ENCODE results near the gene CSNK1A1.
A peak's percentile ranks its signal among the peaks of the same experiment; 100 is the strongest.

Gene CSNK1A1

GRCh38 chr5:149588936-149589335 lies 37.7 kb upstream of the CSNK1A1 start:
- no peaks in the 10 kb centered on the region for H3K27me3 ChIP-seq (ENCODE audit: control insufficient read depth, insufficient read depth, low read length)
- no peaks in the 10 kb centered on the region for H3K4me1 ChIP-seq (ENCODE audit: control insufficient read depth, insufficient read depth, low read length)
- no peaks in the 10 kb centered on the region for H3K9me3 ChIP-seq (ENCODE audit: control insufficient read depth, insufficient read depth, low read length)
- no peaks in the 10 kb centered on the region for H3K36me3 ChIP-seq (ENCODE audit: control insufficient read depth, insufficient read depth, low read length)
- H3K27ac ChIP-seq (ENCODE audit: low read length) = no peak overlapping the region
- WGBS (ENCODE audit: insufficient coverage, insufficient read length) = no CpG with 5 or more reads among the region's 1 CpG
- H3K4me3 ChIP-seq (ENCODE audit: low read length) = no peak overlapping the region
- no peak for DNase-seq (ENCODE audit: low read depth, low spot score)

DNA sequence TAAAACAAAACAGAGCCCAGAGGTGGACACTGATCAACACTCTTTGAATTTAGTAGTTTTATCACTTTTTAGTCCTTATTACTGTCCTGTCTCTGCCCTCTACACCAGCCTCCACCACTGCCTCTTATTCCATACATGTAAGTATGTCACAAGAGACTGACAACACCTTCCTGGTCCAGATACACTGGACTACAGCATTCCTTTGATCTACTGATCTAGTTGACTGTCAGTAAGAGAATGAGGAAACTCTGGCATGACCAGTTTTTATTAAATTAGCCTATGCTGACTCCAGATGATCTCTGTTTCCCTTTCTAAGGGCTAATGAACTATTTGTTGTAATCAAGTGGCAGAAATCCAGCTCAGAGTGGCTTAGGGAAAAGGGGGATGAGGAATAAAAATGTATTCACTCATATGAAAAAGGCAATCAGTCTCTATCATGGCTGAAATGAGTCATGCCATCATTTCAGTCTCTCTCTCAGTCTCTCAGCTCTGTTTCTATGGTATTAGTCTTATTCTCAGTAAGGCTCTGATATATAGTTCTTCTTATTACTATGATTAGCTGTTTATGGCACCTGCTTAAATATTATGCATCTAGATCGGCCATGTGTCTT lies 35.6 kb upstream of the CSNK1A1 start:
- no peak for DNase-seq (ENCODE audit: low read depth, low spot score)
- Histone ChIP-seq H3K9me3 (ENCODE audit: control insufficient read depth, insufficient read depth, low read length) (no peaks in the 10 kb centered on the region), H3K27ac (ENCODE audit: low read length) (no peak overlapping the region)

DNA sequence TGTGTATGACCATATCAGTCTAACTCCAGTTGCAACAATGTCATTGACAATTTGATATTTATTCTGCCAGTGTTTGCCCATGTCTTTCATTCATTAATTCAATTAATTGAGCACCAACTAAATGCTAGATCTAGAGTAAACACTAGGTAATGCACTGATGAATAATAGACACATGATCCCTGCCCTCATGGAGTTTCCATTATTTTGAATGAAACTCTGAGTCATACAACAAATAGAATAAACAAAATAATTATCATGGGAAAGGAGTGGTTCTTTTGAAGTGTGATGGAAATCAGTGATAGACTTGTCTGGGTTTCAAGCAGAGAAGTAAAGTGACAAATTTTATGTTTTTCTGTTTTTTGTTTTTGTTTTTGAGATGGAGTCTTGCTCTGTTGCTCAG lies 34.7 kb upstream of the CSNK1A1 start:
- H3K4me3 ChIP-seq (ENCODE audit: low read length) = no peak overlapping the region
- H3K36me3 ChIP-seq (ENCODE audit: control insufficient read depth, insufficient read depth, low read length) = no peaks in the 10 kb centered on the region
- no peak for DNase-seq (ENCODE audit: low read depth, low spot score)
- no peaks in the 10 kb centered on the region for H3K9me3 ChIP-seq (ENCODE audit: control insufficient read depth, insufficient read depth, low read length)
- no peak overlapping the region for H3K27ac ChIP-seq (ENCODE audit: low read length)
- H3K27me3 ChIP-seq (ENCODE audit: control insufficient read depth, insufficient read depth, low read length) = no peaks in the 10 kb centered on the region
- no peaks in the 10 kb centered on the region for H3K4me1 ChIP-seq (ENCODE audit: control insufficient read depth, insufficient read depth, low read length)

More for the DNA sequence above, 35.6 kb upstream of the CSNK1A1 start:
- H3K27me3 ChIP-seq (ENCODE audit: control insufficient read depth, insufficient read depth, low read length) = no peaks in the 10 kb centered on the region
- no peaks in the 10 kb centered on the region for H3K36me3 ChIP-seq (ENCODE audit: control insufficient read depth, insufficient read depth, low read length)
- WGBS (ENCODE audit: insufficient coverage, insufficient read length) = no CpG with 5 or more reads among the region's 1 CpG
- H3K4me3 ChIP-seq (ENCODE audit: low read length) = no peak overlapping the region
- H3K4me1 ChIP-seq (ENCODE audit: control insufficient read depth, insufficient read depth, low read length) = no peaks in the 10 kb centered on the region

DNA sequence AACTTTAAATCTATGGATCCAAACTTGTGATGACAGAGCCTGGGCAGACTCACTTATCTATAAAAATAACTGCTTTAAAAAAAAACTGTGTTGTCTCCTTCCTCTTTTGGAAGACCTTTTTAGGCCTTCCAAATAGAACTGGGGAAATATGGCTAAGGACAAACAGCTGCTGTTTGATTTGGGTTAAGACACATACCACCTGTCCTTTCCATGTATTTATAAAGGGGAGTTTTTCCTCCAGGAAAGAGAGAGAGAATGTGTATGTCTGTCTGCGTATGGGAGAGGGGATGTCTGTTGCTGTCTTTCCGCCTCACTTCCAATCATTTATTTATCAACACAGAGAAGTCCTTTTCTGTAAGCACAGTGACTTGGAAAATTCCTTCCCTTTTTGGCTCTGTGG lies 32.9 kb upstream of the CSNK1A1 start:
- Histone ChIP-seq H3K4me3 (ENCODE audit: low read length) (no peak overlapping the region), H3K9me3 (ENCODE audit: control insufficient read depth, insufficient read depth, low read length) (no peaks in the 10 kb centered on the region), H3K36me3 (ENCODE audit: control insufficient read depth, insufficient read depth, low read length) (no peaks in the 10 kb centered on the region), H3K27ac (ENCODE audit: low read length) (no peak overlapping the region), H3K4me1 (ENCODE audit: control insufficient read depth, insufficient read depth, low read length) (no peaks in the 10 kb centered on the region; the same call in 1 of the 2 replicates), H3K27me3 (ENCODE audit: control insufficient read depth, insufficient read depth, low read length) (peaks cover 4% of the 10 kb centered on the region; the same call in 1 of the 2 replicates)
- DNase-seq (ENCODE audit: low read depth, low spot score) = no peak
- no CpG with 5 or more reads among the region's 2 CpGs for WGBS (ENCODE audit: insufficient coverage, insufficient read length)

GRCh38 chr5:149583394-149583793 lies 32.2 kb upstream of the CSNK1A1 start:
- WGBS (ENCODE audit: insufficient coverage, insufficient read length) = no CpG with 5 or more reads among the region's 1 CpG
- Histone ChIP-seq H3K9me3 (ENCODE audit: control insufficient read depth, insufficient read depth, low read length) (no peaks in the 10 kb centered on the region), H3K4me3 (ENCODE audit: low read length) (no peak overlapping the region), H3K27ac (ENCODE audit: low read length) (no peak overlapping the region), H3K4me1 (ENCODE audit: control insufficient read depth, insufficient read depth, low read length) (no peaks in the 10 kb centered on the region; the same call in 1 of the 2 replicates), H3K36me3 (ENCODE audit: control insufficient read depth, insufficient read depth, low read length) (no peaks in the 10 kb centered on the region), H3K27me3 (ENCODE audit: control insufficient read depth, insufficient read depth, low read length) (peaks cover 4% of the 10 kb centered on the region; the same call in 1 of the 2 replicates)
- no peak for DNase-seq (ENCODE audit: low read depth, low spot score)

- Histone ChIP-seq H3K4me3 (ENCODE audit: low read length) (no peak overlapping the region; the same call in 1 of the 2 replicates), H3K9me3 (ENCODE audit: control insufficient read depth, insufficient read depth, low read length) (no peaks in the 10 kb centered on the region), H3K36me3 (ENCODE audit: control insufficient read depth, insufficient read depth, low read length) (no peaks in the 10 kb centered on the region), H3K27me3 (ENCODE audit: control insufficient read depth, insufficient read depth, low read length) (peaks cover 4% of the 10 kb centered on the region; the same call in 1 of the 2 replicates), H3K27ac (ENCODE audit: low read length) (no peak overlapping the region), H3K4me1 (ENCODE audit: control insufficient read depth, insufficient read depth, low read length) (no peaks in the 10 kb centered on the region; the same call in 1 of the 2 replicates)
- no peak for DNase-seq (ENCODE audit: low read depth, low spot score)
- no CpG with 5 or more reads among the region's 9 CpGs for WGBS (ENCODE audit: insufficient coverage, insufficient read length)
Measured at GRCh38 chr5:149581931-149582768, 30.9 kb upstream of the CSNK1A1 start.

GRCh38 chr5:149581192-149581861 lies 30.1 kb upstream of the CSNK1A1 start, which contains the start of gene ARHGEF37:
ARHGEF37 (plus strand) TSS chr5:149581498; CDS start chr5:149597770, 16,272 bp downstream.
- peak within 1 kb of the TSS; percentile 67 for H3K4me3 ChIP-seq (ENCODE audit: low read length)
- peaks cover 4% of the 10 kb centered on the region; the same call in 1 of the 2 replicates for H3K27me3 ChIP-seq (ENCODE audit: control insufficient read depth, insufficient read depth, low read length)
- no peaks in the 10 kb centered on the region for H3K9me3 ChIP-seq (ENCODE audit: control insufficient read depth, insufficient read depth, low read length)
- no peak for DNase-seq (ENCODE audit: low read depth, low spot score)
- no peak within 1 kb of the TSS for H3K27ac ChIP-seq (ENCODE audit: low read length)
- no CpG with 5 or more reads among the region's 56 CpGs for WGBS (ENCODE audit: insufficient coverage, insufficient read length)
- no peaks in the 10 kb centered on the region; the same call in 1 of the 2 replicates for H3K4me1 ChIP-seq (ENCODE audit: control insufficient read depth, insufficient read depth, low read length)
- no peaks in the 10 kb centered on the region for H3K36me3 ChIP-seq (ENCODE audit: control insufficient read depth, insufficient read depth, low read length)

GRCh38 chr5:149580808-149581191 lies 29.6 kb upstream of the CSNK1A1 start:
- no CpG with 5 or more reads among the region's 10 CpGs for WGBS (ENCODE audit: insufficient coverage, insufficient read length)
- DNase-seq (ENCODE audit: low read depth, low spot score) = no peak
- no peaks in the 10 kb centered on the region for H3K36me3 ChIP-seq (ENCODE audit: control insufficient read depth, insufficient read depth, low read length)
- H3K4me3 ChIP-seq (ENCODE audit: low read length) = peak overlapping the region; percentile 67; the same call in 1 of the 2 replicates
- no peaks in the 10 kb centered on the region; the same call in 1 of the 2 replicates for H3K4me1 ChIP-seq (ENCODE audit: control insufficient read depth, insufficient read depth, low read length)
- no peak overlapping the region for H3K27ac ChIP-seq (ENCODE audit: low read length)
- H3K27me3 ChIP-seq (ENCODE audit: control insufficient read depth, insufficient read depth, low read length) = peaks cover 4% of the 10 kb centered on the region; the same call in 1 of the 2 replicates
- H3K9me3 ChIP-seq (ENCODE audit: control insufficient read depth, insufficient read depth, low read length) = no peaks in the 10 kb centered on the region

DNA sequence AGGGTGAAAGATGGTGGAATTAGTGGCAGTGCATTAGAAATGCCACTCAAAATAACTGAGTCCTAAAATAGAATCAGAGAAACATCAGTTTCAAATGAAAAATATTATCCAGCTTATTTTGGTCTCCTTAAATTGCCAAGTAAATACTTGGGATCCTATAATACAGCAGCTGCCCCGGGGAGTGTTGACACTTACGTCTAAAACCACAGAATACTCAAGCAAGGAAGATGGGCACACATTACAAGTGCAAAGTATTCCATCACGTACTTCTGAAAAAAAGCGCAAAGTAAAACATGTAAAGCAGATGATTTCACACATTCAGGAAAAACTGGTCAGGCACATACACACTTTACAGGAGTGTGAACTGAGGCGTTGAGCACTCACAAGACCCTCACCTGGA lies 27.7 kb upstream of the CSNK1A1 start:
- no CpG with 5 or more reads among the region's 5 CpGs for WGBS (ENCODE audit: insufficient coverage, insufficient read length)
- Histone ChIP-seq H3K27me3 (ENCODE audit: control insufficient read depth, insufficient read depth, low read length) (peaks cover 4% of the 10 kb centered on the region; the same call in 1 of the 2 replicates), H3K9me3 (ENCODE audit: control insufficient read depth, insufficient read depth, low read length) (no peaks in the 10 kb centered on the region), H3K36me3 (ENCODE audit: control insufficient read depth, insufficient read depth, low read length) (no peaks in the 10 kb centered on the region), H3K27ac (ENCODE audit: low read length) (no peak overlapping the region), H3K4me1 (ENCODE audit: control insufficient read depth, insufficient read depth, low read length) (no peaks in the 10 kb centered on the region; the same call in 1 of the 2 replicates), H3K4me3 (ENCODE audit: low read length) (no peak overlapping the region)
- no peak for DNase-seq (ENCODE audit: low read depth, low spot score)

DNA sequence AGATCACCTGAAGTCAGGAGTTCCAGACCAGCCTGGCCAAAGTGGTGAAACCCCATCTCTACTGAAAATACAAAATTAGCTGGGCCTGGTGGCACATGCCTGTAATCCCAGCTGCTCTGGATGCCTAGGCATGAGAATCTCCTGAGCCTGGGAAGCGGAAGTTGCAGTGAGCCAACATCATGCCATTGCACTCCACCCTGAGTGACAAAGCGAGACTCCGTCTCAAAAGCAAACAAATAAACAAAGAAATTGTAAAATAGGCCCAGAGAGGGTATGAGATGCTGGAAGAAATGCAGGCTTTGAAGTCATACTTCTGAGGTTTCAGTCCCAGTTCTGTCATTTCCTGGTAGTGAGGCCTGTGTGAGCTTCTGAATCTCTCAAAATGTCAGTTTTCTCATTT lies 24.8 kb upstream of the CSNK1A1 start:
- no peak overlapping the region for H3K27ac ChIP-seq (ENCODE audit: low read length)
- H3K36me3 ChIP-seq (ENCODE audit: control insufficient read depth, insufficient read depth, low read length) = no peaks in the 10 kb centered on the region
- no CpG with 5 or more reads among the region's 3 CpGs for WGBS (ENCODE audit: insufficient coverage, insufficient read length)
- H3K27me3 ChIP-seq (ENCODE audit: control insufficient read depth, insufficient read depth, low read length) = peaks cover 4% of the 10 kb centered on the region; the same call in 1 of the 2 replicates
- no peak overlapping the region for H3K4me3 ChIP-seq (ENCODE audit: low read length)
- H3K9me3 ChIP-seq (ENCODE audit: control insufficient read depth, insufficient read depth, low read length) = no peaks in the 10 kb centered on the region
- DNase-seq (ENCODE audit: low read depth, low spot score) = no peak
- H3K4me1 ChIP-seq (ENCODE audit: control insufficient read depth, insufficient read depth, low read length) = no peaks in the 10 kb centered on the region; the same call in 1 of the 2 replicates
